ENCODE data around the gene RBM12. TPM values are rescaled to one million over a fixed set of nuclear protein-coding genes. Genes with fewer than 3 reads are reported as not detected.
A peak's percentile ranks its signal among the peaks of the same experiment; 100 is the strongest.

Gene RBM12
- total RNA-seq, 2 experiments from 2014 or later = 106 to 110 TPM

DNA sequence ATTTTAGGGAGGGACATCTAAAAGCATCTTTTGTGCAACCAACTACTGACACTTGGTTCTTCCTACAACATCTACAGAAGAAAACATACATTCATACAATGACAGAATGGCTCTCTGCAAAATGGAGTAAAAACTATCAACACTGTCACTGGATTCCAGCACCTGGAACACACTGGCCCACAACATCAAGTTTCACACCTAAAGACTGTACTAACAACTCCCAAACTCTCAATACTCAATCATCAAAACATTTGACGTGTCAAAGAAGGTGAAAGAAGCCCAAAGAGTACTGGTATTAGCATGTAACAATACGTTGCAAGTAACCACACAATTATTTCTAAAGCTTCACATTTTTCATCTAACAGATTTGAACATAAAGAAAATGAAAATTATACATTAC, 2.1 kb downstream of the RBM12 start:
- H3K4me3 Mint-ChIP-seq = peak overlapping the region; percentile 95
- CTCF ChIA-PET = interaction anchor here (1.0 to 2.1 kb wide), 3 partner anchors 43 to 79 kb away, joined by 3 to 8 read pairs (median 5); partner anchors contain the start of gene RBM39
- peaks cover 54% of the 10 kb centered on the region for H3K4me1 Mint-ChIP-seq (ENCODE audit: low read depth)
- peaks cover 34% of the 10 kb centered on the region for H3K36me3 Mint-ChIP-seq (ENCODE audit: low read depth)
- H3K27me3 Mint-ChIP-seq (ENCODE audit: low read depth) = no peaks in the 10 kb centered on the region
- H3K9me3 Mint-ChIP-seq = peaks cover 6% of the 10 kb centered on the region
- DNase-seq = peak; percentile 50
- intact Hi-C loops (cut with micrococcal nuclease) = loop anchor here (2.0 to 10.0 kb wide), 7 partner anchors 106 to 1670 kb away; partner anchors contain the start of genes ERGIC3, NCOA6, RALY and UQCC1
- H3K27ac Mint-ChIP-seq = peak overlapping the region; percentile 99

DNA sequence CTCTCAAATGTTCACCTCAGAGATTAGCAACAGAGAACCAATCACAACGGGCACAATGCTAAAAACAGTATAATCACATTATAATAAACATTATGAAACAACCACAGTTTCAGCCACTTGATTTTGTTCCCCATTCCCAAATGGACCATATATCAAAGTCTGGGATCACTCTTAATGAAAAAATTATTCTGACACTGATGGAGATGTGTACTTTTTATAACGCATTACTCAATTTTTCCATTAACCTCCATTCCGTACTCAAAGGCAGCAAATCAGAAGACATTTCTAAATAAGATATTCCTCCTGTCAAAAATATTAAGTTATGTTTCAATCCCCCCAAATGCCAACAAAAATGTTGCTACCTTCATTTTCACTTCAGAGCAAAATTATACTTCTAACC, 2.8 kb downstream of the RBM12 start:
- Mint-ChIP-seq H3K36me3 (ENCODE audit: low read depth) (peaks cover 40% of the 10 kb centered on the region), H3K4me3 (peak overlapping the region; percentile 95), H3K27me3 (ENCODE audit: low read depth) (no peaks in the 10 kb centered on the region), H3K27ac (peak overlapping the region; percentile 99), H3K9me3 (peaks cover 6% of the 10 kb centered on the region), H3K4me1 (ENCODE audit: low read depth) (peaks cover 60% of the 10 kb centered on the region)
- intact Hi-C loops (cut with micrococcal nuclease) = loop anchor here (2.0 to 10.0 kb wide), 8 partner anchors 107 to 1670 kb away; partner anchors contain the start of genes ERGIC3, NCOA6, RALY and TRPC4AP
- CTCF ChIA-PET = interaction anchor here (0.9 to 1.3 kb wide), 2 partner anchors 41 to 61 kb away, joined by 3 to 4 read pairs; no protein-coding TSS in a partner anchor
- DNase-seq = no peak

DNA sequence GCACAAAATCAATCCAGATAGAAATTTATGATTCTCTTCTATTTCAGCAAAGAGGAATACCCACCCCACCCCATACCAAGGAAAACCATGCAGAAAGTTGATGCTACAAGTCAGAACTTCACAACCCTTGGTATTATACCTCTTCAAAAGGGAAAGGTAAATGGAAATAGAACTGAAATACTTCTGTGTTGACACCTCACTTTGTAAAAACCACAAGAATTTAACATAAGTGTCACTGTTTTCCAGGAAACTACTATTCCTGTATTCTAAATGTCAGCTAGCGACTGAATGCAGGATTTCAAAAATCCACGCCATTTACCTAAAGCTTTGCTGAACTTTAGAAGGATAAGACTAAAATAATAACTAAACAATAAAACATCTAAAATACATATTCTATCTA, 3.6 kb downstream of the RBM12 start:
- CTCF ChIA-PET = interaction anchor here (0.9 to 3.0 kb wide), 4 partner anchors 42 to 82 kb away, joined by 3 to 14 read pairs (median 4); no protein-coding TSS in a partner anchor
- H3K27me3 Mint-ChIP-seq (ENCODE audit: low read depth) = no peaks in the 10 kb centered on the region

DNA sequence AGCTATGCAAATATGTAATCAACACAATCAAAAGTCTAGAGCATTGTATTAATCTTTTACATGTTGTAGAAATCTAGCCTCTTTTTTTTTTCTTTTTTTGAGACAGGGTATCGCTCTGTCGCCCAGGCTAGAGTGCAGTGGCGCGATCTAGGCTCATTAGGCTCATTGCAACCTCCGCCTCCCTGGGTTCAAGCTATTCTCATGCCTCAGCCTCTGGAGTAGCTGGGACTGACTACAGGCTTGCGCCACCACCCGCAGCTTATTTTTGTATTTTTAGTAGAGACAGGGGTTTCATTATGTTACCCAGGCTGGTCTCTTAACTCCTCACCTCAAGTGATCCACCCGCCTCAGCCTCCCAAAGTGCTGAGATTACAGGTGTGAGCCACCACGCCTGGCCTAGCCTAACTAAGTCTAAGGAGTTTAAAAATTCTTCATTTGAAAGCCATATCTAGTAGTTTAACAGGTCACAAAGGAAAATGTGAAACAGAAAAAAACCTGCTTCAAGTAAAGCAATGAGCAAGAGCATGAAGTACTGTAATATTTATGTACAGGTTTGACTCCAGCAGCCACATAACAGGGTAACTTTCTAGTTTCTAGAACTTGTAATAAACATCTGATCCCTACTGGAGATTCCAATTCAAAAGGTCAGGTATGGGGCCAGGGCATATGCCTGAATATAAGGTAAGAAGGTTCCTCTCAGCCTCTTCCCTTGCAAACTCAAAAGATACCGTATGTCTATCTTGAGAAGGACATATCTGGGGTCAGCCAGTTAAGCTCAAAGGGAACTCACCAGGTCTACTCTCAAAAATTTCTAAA, 4.4 kb downstream of the RBM12 start:
- CTCF ChIA-PET = interaction anchor here (1.1 to 3.0 kb wide), 5 partner anchors 11 to 294 kb away, joined by 3 to 14 read pairs (median 4); partner anchors contain the start of gene SCAND1
- H3K4me1 Mint-ChIP-seq (ENCODE audit: low read depth) = peaks cover 66% of the 10 kb centered on the region
- peak; percentile 67 for DNase-seq
- peak overlapping the region; percentile 99 for H3K27ac Mint-ChIP-seq
- no peaks in the 10 kb centered on the region for H3K27me3 Mint-ChIP-seq (ENCODE audit: low read depth)
- intact Hi-C loops (cut with micrococcal nuclease) = loop anchor here (1.0 to 10.0 kb wide), 8 partner anchors 41 to 1668 kb away; partner anchors contain the start of genes ERGIC3, NCOA6, RALY and TRPC4AP
- H3K36me3 Mint-ChIP-seq (ENCODE audit: low read depth) = peaks cover 43% of the 10 kb centered on the region
- peaks cover 6% of the 10 kb centered on the region for H3K9me3 Mint-ChIP-seq
- peak overlapping the region; percentile 51 for H3K4me3 Mint-ChIP-seq

More for the DNA sequence above, 3.6 kb downstream of the RBM12 start:
- peak; percentile 16 for DNase-seq
- Mint-ChIP-seq H3K4me3 (peak overlapping the region; percentile 95), H3K36me3 (ENCODE audit: low read depth) (peaks cover 43% of the 10 kb centered on the region), H3K27ac (peak overlapping the region; percentile 99), H3K4me1 (ENCODE audit: low read depth) (peaks cover 66% of the 10 kb centered on the region), H3K9me3 (peaks cover 6% of the 10 kb centered on the region)
- intact Hi-C loops (cut with micrococcal nuclease) = loop anchor here (2.0 to 10.0 kb wide), 6 partner anchors 119 to 1669 kb away; partner anchors contain the start of genes ERGIC3, NCOA6, RALY and TRPC4AP

DNA sequence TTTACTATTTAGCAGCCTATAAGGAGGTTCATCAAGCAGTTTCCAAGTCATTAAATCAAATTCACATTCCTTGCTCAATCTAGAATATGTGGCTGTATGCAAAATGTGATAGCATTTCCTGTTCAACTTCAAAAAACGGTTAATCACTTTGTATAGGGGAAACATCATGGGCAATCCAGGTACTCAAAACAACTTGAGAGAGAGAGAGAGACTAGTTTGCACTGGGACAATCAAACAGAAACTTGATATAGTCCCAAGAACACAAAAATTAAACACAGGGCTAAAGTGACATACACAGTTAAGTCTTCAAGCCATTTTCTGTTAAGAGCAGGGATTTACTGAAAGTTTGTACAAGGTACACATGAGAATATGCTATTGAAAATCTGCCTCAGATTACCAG, 7.4 kb downstream of the RBM12 start:
- CTCF ChIA-PET = interaction anchor here (0.7 kb wide), 1 partner anchor 151 kb away, joined by 3 read pairs; no protein-coding TSS in a partner anchor
- Mint-ChIP-seq H3K27ac (peak overlapping the region; percentile 70), H3K4me3 (peak overlapping the region; percentile 19), H3K27me3 (ENCODE audit: low read depth) (no peaks in the 10 kb centered on the region), H3K9me3 (peaks cover 6% of the 10 kb centered on the region), H3K4me1 (ENCODE audit: low read depth) (peaks cover 57% of the 10 kb centered on the region), H3K36me3 (ENCODE audit: low read depth) (peaks cover 36% of the 10 kb centered on the region)
- no peak for DNase-seq
- intact Hi-C loops (cut with micrococcal nuclease) = no loop called here

DNA sequence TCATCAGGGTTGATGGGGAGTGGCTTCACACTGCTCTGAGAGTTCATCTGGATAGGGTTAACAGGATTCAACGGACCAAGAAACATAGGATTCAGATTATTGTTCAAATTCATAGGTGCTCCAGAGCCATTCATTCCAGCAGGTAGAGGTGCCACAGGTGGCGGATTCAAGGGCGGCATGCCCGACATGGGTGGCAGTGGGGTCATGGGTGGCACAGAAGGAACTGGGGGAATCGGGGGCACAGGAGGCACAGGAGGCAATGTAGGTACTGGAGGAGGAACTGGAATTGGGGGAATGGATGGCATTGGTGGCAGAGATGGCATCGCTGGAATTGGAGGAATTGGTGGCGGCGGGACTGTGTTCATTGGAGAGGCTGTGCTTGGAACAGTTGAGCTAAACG, 10.3 kb downstream of the RBM12 start:
- Mint-ChIP-seq H3K4me1 (ENCODE audit: low read depth) (peaks cover 56% of the 10 kb centered on the region), H3K4me3 (no peak overlapping the region)
- CTCF ChIA-PET = interaction anchor here (0.7 to 1.0 kb wide), 3 partner anchors 53 to 190 kb away, joined by 3 read pairs; no protein-coding TSS in a partner anchor

DNA sequence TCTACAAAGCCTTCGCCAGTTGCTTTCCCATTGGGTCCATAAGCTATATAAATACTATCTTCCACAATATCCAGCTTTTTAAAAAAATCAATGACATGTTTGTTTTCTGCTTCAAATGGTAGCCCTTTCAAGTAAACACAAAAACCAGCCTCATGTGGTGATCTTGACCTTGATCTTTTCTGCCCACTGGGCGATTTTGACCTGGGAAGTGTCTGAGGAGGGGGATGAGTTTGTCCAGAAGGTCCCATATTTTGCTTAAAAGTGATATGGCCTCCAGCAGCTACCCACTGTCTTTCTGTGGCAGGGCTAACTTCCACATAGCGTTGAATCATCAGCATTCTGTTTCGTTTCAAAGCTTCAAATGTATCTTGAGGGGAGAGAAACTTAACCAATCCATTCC, 10.8 kb downstream of the RBM12 start:
- Mint-ChIP-seq H3K4me3 (no peak overlapping the region), H3K27me3 (ENCODE audit: low read depth) (no peaks in the 10 kb centered on the region), H3K9me3 (no peaks in the 10 kb centered on the region), H3K4me1 (ENCODE audit: low read depth) (peaks cover 57% of the 10 kb centered on the region), H3K27ac (no peak overlapping the region), H3K36me3 (ENCODE audit: low read depth) (peaks cover 25% of the 10 kb centered on the region)
- intact Hi-C loops (cut with micrococcal nuclease) = no loop called here
- CTCF ChIA-PET = interaction anchor here (1.0 kb wide), 2 partner anchors 53 to 189 kb away, joined by 3 read pairs; no protein-coding TSS in a partner anchor
- no peak for DNase-seq

More for the DNA sequence above, 10.3 kb downstream of the RBM12 start:
- H3K36me3 Mint-ChIP-seq (ENCODE audit: low read depth) = peaks cover 29% of the 10 kb centered on the region
- no peak overlapping the region for H3K27ac Mint-ChIP-seq
- H3K27me3 Mint-ChIP-seq (ENCODE audit: low read depth) = no peaks in the 10 kb centered on the region
- intact Hi-C loops (cut with micrococcal nuclease) = no loop called here
- DNase-seq = no peak
- no peaks in the 10 kb centered on the region for H3K9me3 Mint-ChIP-seq

DNA sequence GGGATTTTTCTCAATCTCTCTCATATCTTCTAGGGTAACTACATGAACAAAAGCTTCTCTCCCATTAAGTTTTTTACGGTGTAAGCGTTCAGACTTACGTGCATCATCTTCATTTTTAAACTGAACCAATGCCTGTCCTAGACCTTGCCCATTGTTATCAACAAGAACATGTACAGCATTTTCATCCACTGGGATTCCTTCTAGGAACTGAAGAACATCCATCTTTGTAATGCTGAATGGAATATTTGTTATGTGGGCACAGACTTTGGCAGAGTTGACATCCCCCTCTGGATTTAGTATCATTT, 11.3 kb downstream of the RBM12 start:
- no peak overlapping the region for H3K4me3 Mint-ChIP-seq
- H3K36me3 Mint-ChIP-seq (ENCODE audit: low read depth) = peaks cover 26% of the 10 kb centered on the region
- no peaks in the 10 kb centered on the region for H3K9me3 Mint-ChIP-seq
- DNase-seq = no peak
- CTCF ChIA-PET = interaction anchor here (1.0 kb wide), 1 partner anchor 189 kb away, joined by 3 read pairs; no protein-coding TSS in a partner anchor
- no peak overlapping the region for H3K27ac Mint-ChIP-seq
- H3K4me1 Mint-ChIP-seq (ENCODE audit: low read depth) = peaks cover 57% of the 10 kb centered on the region
- no peaks in the 10 kb centered on the region for H3K27me3 Mint-ChIP-seq (ENCODE audit: low read depth)
- intact Hi-C loops (cut with micrococcal nuclease) = no loop called here

DNA sequence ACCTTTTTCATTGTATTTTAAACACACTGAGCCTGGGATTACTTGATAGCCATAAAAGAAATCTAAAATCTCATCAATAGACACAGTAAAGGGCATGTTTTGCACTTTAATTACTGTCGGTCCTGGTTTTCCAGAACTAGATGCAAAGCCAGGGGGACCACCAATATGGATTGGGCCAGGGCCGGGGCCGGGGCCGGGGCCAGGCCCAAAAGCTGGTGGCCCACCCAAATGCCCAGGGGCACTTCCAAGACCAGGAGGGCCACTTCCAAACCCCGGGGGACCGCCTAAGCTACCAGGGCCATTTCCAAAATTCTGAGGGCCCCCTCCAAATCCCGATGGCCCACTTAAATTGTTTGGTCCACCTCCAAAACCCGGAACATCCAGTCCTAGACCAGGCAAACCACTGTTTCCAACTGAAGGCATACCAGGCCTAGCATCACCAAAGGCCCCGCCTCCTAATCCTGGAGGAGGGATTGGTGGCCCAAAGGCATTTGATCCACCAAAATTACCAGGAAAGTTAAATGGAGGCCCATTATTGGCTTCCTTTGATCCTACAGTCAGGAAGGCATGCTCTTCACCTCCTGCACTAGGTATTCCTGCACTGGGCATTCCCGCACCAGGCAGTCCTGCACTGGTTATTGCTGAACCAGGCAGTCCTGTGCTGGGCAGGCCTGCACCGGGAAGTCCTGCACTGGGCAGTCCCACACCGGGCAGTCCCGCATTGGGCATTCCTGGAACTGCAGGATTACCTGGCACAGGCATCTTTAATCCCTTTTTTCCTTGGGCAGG, 11.9 kb downstream of the RBM12 start:
- no peak overlapping the region for H3K4me3 Mint-ChIP-seq
- intact Hi-C loops (cut with micrococcal nuclease) = no loop called here
- H3K9me3 Mint-ChIP-seq = no peaks in the 10 kb centered on the region
- CTCF ChIA-PET = no interaction called here
- H3K27me3 Mint-ChIP-seq (ENCODE audit: low read depth) = no peaks in the 10 kb centered on the region
- peaks cover 58% of the 10 kb centered on the region for H3K4me1 Mint-ChIP-seq (ENCODE audit: low read depth)
- DNase-seq = no peak
- no peak overlapping the region for H3K27ac Mint-ChIP-seq
- H3K36me3 Mint-ChIP-seq (ENCODE audit: low read depth) = peaks cover 24% of the 10 kb centered on the region

DNA sequence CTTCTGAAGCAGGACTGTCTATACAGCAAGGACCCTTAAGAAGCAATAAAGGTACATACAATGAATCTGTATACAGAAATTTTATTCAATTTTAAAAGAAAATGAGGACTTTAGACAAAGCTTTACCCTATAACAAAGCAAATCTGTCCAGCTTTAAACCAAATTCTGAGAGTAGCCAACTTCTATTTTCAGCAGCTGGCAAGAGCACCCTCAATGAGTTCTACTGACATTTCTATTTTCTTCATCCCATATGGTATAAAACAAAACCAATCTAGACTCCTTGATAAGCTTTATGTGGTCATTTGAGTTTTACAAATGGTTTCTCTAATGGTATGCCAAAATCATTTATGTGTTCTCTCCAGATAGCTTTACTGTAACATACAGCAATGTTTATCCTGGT, 12.7 kb downstream of the RBM12 start:
- H3K4me3 Mint-ChIP-seq = no peak overlapping the region
- no peaks in the 10 kb centered on the region for H3K9me3 Mint-ChIP-seq
- intact Hi-C loops (cut with micrococcal nuclease) = no loop called here
- H3K36me3 Mint-ChIP-seq (ENCODE audit: low read depth) = peaks cover 19% of the 10 kb centered on the region
- CTCF ChIA-PET = no interaction called here
- DNase-seq = no peak
- peaks cover 56% of the 10 kb centered on the region for H3K4me1 Mint-ChIP-seq (ENCODE audit: low read depth)
- H3K27ac Mint-ChIP-seq = no peak overlapping the region
- H3K27me3 Mint-ChIP-seq (ENCODE audit: low read depth) = no peaks in the 10 kb centered on the region

DNA sequence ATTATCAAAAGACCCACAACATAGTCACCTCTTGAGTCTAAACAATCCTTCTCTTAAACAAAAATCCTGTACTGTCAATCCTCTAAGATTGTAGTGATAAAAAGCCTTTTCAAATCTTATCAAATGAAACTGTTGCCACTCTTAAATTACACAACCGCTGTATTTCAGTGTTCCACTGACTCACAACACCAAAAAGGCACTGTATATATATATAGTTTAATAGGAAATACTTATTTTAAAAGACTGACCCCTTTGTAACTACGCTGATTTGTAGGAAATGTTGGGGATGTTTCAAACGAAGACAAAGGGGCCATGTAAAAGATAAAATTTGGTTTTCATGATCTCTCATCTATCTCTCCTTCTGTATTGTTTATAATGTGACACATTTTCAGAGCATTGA, 14.1 kb downstream of the RBM12 start:
- Mint-ChIP-seq H3K9me3 (no peaks in the 10 kb centered on the region), H3K36me3 (ENCODE audit: low read depth) (peaks cover 15% of the 10 kb centered on the region), H3K4me1 (ENCODE audit: low read depth) (peaks cover 58% of the 10 kb centered on the region), H3K27me3 (ENCODE audit: low read depth) (no peaks in the 10 kb centered on the region), H3K4me3 (no peak overlapping the region), H3K27ac (no peak overlapping the region)
- CTCF ChIA-PET = no interaction called here
- intact Hi-C loops (cut with micrococcal nuclease) = no loop called here
- DNase-seq = no peak

DNA sequence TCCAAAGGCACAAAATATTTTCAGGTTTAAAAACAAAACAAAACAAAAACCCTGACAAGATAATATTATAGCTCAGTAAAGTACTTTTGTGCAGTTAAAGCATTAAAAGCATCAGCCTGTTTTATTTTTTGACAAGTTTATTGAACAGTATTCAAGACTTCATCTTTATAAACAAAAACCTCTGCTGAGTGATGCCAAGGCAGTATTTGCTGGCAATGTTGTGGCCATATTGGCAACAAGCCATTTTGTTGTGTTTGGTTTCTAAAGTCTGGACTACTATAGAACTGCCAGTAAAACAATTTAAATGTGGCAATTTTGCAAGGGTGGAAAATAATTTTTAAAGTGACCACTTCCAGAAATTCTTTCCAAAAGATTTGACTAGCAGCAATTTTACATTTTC, 15.9 kb downstream of the RBM12 start:
- Mint-ChIP-seq H3K27ac (peak overlapping the region; percentile 5), H3K4me3 (no peak overlapping the region), H3K9me3 (no peaks in the 10 kb centered on the region), H3K4me1 (ENCODE audit: low read depth) (peaks cover 75% of the 10 kb centered on the region), H3K36me3 (ENCODE audit: low read depth) (peaks cover 15% of the 10 kb centered on the region), H3K27me3 (ENCODE audit: low read depth) (no peaks in the 10 kb centered on the region)
- CTCF ChIA-PET = interaction anchor here (0.6 to 1.7 kb wide), 3 partner anchors 9 to 39 kb away, joined by 3 to 4 read pairs (median 4); no protein-coding TSS in a partner anchor
- intact Hi-C loops (cut with micrococcal nuclease) = no loop called here
- DNase-seq = no peak

All from activated naive CD4-positive, alpha-beta T cell treated with anti-CD3 and anti-CD28 coated beads for 36 hours (primary cell).